GM18502 (cell line): ENCODE data around the gene ICA1L.
"Not testable (repeated sequence)": the region's sequence is repeated elsewhere in the genome, so short reads cannot be mapped to it uniquely, and the experiment has no call there.

Experiments
- ATAC-seq: cut with Tn5 transposase; IDR thresholded peaks from one replicate; pipeline ENCODE4 v1.9.1; 2021; ENCODE audit warnings: mild to moderate bottlenecking; ENCODE audit not compliant: unreplicated experiment, poor library complexity

The ICA1L gene

DNA sequence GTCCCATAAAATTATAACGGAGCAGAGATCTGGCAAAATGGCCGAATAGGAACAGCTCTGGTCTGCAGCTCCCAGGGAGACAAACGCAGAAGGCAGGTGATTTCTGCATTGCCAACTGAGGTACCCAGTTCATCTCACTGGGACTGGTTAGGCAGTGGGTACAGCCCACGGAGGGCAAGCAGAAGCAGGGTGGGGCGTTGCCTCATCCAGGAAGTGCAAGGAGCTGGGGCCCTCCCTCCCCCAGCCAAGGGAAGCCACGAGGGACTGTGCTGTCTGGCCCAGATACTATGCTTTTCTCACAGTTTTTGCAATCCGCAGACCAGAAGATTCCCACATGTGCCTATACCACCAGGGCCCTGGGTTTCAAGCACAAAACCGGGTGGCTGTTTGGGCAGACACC lies 22.8 kb downstream of the ICA1L start:
- no peak for ATAC-seq

- peak; percentile 82 for ATAC-seq
Measured at GRCh38 chr2:202847693-202848524, 23.7 kb downstream of the ICA1L start.

DNA sequence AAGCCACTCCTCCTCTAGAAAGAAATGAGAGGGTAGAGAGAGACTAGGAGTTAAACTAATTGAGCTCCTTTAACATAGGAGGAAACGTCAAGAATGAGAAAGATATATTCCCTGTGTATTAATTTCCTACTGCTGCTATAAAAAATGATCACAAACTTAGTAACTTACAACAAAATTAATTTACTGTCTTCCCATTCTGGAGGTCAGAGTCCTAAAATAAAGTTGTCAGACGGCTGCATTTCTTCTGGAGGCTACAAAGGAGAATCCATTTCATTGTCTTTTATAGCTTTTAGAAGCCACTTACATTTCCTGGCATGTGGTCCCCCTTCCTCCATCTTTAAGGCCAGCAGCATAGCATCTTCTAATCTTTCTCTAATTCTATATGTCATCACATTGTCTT lies 26.9 kb downstream of the ICA1L start:
- no peak for ATAC-seq

GRCh38 chr2:202842690-202843089 lies 28.9 kb downstream of the ICA1L start:
- no peak for ATAC-seq

DNA sequence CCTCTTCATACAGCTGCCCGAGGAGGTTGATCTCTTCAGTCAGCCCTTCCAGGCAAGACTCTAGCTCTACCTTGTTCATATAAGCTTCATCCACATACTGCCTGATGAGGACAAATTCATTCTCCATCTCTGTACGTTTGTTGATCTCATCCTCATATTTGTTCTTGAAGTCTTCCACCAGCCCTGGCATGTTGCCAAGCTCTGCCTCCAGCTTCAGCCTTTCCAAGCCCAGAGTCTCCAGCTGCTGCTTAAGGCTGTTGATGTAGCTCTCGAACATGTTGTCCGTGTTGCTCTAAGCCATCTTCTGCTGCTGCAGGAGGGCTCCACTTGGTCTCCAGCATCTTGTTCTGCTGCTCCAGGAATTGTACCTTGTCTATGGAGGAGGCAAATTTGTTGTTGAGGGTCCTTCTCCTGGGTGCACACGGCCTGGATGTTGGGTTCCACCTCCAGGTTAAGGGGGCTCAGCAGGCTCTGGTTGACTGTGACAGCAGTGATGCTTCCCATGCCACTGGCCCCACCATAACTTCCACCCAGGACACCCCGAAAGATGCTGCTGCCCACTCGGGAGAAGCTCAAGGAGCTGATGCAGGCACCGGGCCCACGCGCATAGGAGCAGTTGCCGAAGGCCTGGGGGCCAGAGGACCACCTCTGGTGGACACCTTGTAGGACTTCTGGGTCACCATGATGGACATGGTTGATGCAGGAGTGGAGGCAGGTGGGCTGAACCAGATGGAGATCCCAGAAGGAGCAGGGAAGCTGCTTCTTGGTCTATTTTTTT lies 30.3 kb downstream of the ICA1L start:
- ATAC-seq: no peak

DNA sequence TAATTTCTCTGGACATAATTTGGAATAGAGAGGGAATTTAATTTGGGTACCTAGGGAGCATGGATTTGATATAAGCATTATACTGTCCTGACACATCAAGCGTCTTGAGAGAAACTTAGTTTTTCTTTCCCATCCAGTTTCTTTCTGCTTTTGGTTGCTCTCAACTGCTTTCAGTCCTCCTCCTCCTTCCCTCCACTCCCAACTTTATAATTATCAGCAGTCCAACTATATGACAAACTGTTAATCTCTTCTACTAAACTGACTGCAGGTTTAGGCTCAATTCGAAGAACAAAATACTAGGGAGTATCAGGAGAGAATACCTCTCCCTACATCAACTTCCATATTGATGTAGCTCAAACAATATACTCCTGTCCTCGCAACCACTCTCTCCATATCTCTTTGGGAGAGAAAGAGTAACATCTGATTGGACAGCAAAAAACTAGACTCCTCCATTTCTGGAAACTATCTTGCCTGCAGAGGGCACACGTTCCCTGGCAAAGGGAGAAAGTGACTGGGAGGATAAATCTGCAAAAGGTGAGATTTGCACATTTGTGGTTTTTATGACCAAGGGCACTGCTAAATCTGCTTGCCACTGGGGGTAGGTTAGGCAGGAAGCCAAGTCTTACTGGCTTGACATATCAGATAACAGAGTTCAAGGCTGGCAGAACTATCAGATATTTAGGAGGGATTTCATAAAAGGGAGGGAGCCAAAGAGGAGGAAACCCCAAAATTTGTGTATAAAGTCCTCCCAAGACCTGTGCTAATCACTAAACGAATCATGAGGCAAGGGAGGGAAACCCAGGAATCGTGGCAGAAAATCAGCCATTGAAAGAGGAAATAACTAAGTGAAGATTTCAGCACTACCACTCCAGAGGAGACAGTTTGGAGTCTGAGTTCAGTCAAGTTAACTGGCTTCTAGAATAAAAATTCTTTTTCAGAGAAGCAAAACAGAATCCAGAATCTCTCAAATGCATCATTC lies 40.0 kb downstream of the ICA1L start:
- ATAC-seq: no peak

GRCh38 chr2:202824901-202825300 lies 46.7 kb downstream of the ICA1L start:
- ATAC-seq: no peak

DNA sequence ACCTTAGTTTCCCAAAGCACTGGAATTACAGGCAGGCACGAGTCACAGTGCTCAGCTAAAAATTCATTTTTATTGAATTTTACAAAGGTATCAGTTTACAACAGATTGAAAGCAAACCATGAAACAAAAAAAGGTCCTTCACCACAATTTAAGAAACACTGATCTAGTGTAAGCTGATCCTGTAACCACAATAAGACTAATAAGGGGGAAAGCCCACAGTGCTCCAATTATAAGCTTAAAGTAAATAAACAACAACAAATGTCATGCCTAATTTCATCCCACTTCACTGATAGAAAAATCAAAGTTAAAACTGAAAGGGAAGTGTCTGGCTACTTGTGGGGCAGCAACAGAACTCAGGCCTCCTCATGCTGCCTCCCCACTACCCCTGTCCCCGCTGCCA lies 49.2 kb downstream of the ICA1L start:
- no peak for ATAC-seq

DNA sequence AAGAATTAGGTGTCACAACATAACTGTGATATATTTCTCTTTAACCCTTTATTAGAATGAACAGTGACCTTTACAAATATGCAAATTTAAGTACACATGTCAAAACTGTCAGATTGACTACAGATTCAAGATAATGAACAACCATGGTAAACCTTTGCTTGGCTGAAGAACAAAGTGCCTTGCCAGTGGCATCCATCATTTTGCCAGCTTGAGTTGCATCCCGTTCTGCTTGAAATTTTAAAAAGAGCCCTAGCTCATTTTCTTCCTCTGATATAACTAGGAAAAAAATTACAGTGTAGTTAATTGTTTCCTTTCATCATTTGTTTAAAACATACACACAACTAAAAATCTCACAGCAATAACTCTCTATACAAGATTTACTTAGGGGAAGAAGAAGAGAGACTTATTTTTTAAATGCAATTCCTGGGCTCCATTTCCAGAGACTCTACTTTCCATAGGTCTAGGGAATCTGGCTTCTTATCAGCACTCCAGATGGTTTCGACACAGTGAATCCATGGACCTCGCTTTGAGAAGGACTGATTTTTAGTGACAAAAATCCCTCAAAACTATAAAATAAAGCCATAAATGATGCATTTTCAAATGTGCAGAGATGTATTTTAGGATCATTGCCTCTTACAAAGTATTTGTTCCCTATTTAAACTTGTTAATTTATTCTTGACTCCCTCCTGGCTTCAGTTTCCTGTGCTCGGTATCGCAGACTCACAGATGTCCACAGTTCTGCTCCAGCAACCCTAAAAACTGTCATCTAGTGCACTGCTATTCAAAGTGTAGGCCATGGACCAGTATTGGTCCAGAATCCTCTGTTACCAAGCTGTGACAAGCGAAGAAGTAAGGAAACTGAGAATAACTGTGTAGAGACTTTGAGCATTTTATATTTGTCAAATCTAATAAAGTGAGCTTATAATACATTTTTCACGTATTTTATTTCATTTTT lies 50.1 kb downstream of the ICA1L start:
- ATAC-seq: no peak

GRCh38 chr2:202818321-202818720 lies 53.2 kb downstream of the ICA1L start:
- ATAC-seq: no peak

DNA sequence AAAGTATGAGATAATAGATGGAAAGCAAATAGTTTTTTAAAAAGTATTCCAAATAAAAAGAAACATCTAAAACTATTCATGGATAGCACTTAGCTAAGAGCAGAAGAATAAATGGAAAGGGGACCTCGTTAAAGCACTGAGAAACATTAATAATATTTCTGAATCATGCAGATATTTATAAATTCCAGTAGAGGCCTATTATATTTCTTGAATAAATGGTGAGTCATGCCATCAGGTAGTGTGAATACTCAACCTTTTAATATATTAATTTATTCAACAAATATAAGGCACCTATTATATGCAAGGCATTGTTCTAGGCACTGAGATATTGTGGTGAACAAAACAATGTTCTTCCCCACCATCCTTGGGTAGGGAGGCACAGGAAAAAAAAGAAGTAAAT lies 53.8 kb downstream of the ICA1L start:
- ATAC-seq: no peak

DNA sequence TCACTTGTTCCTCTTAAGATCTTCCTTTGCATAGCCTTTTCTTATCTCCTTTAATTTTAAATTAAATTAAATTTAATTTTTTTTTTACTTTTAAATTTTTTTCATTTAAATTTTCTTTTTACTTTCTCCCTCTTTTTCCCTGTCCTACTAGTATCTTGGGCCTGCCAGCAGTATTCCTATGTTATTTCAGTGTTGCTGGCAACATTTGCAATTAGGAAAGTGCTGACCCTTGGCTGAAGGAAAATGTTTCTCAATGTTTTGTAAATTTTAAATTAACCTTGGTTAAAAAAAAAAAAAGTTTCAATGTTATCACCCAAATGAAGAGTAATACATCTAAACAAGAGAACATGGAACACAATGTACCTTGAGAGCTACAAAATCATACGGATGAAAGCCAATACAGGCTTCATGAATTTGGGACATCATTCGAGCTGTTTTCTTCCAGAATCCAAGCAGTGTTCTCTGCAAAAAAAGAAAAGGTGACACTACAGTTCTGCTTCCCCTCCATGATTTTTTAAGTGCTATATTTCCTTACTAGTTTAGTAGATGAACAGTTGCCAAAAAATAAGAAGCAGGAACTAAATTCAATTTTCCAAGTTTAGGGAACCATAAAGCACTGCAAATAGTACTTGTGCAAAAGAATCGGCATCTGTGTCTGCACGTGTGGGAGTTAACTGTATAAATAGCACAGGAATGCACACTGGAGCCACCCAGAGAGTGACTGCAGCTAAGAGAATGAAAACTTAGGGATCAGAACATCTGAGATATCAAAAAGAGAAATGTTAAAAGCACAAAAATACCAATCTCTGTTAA lies 55.8 kb downstream of the ICA1L start:
- ATAC-seq: no peak

DNA sequence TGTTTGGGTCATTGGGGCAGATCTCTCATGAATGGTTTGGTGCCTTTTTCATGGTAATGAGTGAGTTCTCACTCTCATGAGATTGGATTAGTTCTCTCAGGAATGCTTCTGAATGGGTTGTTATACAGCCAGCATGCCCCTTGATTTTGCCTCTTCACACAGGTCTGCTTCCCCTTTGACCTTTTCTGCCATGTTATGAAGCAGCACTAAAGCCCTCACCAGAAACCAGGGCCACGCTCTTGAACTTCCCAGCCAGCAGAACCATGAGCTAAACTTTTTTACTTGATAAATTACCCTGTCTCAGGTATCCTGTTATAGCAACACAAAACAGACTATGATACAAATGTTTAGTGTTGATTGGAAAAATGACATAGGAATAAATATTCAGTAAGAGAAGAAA lies 57.3 kb downstream of the ICA1L start:
- ATAC-seq: no peak

GRCh38 chr2:202813387-202813786 lies 58.2 kb downstream of the ICA1L start:
- ATAC-seq: no peak

- ATAC-seq: no peak
Measured at GRCh38 chr2:202808754-202809153, 62.8 kb downstream of the ICA1L start.

DNA sequence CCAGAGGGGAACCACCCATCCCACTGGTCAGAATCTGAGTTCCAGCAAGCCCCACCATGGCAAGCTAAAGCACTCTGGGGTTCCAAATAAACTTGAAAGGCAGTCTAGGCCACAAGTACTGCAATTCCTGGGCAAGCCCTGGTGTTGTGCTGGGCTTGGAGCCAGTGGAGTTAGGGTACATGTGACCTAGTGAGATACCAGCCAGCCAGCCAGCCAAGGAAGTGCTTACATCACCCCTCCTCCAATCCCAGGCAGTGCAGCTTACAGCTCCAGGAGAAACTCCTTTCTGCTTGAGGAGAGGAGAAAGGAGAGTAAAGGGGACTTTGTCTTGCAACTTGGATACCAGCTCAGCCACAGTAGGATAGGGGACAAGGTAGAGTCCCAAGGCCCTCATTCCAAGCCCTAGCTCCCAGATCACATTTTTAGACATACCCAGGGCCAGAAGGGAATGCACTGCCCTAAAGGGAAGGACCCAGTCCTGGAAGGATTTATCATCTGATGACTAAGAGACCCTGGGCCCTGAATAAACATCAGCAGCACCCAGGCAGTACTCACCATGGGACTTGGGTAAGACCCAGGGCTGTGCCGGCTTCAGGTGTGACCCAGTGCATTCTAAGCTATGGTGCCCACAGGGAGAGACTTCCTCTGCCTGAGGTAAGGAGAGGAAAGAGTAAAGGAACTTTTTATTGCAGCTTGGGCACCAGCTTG lies 64.0 kb downstream of the ICA1L start:
- not testable (repeated sequence) for ATAC-seq

GRCh38 chr2:202805911-202806310 lies 65.7 kb downstream of the ICA1L start:
- ATAC-seq: not testable (repeated sequence)

DNA sequence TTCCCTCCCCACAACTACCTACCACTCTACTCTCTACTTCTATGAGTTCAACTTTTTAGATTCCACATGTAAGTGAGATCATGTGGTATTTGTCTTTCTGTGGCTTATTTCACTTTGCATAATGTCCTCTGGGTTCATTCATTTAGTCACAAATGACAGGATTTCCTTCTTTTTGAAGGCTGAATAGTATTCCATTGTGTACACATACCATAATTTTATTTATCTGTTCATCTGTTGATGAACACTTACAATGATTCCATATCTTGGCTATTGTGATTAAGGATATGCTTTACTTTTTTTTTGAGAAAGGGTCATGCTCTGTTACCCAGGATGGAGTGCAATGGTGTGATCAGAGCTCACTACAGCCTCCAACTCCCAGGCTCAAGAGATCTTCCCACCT lies 73.6 kb downstream of the ICA1L start:
- ATAC-seq: no peak
